ENCODE measurements around the gene EFCAB8. TPM values are rescaled to one million over a fixed set of nuclear protein-coding genes. Genes with fewer than 3 reads are reported as not detected.

The EFCAB8 gene
- total and polyA plus RNA-seq, 4 donors = 0.25 TPM; not detected in 3

GRCh38 chr20:32982617-32983458, 124.1 kb downstream of the EFCAB8 start:
- Histone ChIP-seq H3K36me3 (ENCODE audit: control insufficient read depth in 4 of 4, insufficient read depth in 3 of 4, low read depth in 1 of 4, low read length in 3 of 4) (no peaks in the 10 kb centered on the region), H3K27ac (ENCODE audit: low read depth in 1 of 2, low read length in 2 of 2) (no peak overlapping the region), H3K4me3 (ENCODE audit: low read depth in 1 of 3, low read length in 3 of 3) (no peak overlapping the region), H3K9ac (ENCODE audit: low read depth in 1 of 2, low read length in 2 of 2) (no peak overlapping the region), H3K9me3 (ENCODE audit: control insufficient read depth in 4 of 4, low read length in 3 of 4) (no peaks in the 10 kb centered on the region), H3K4me1 (ENCODE audit: control insufficient read depth in 4 of 4, insufficient read depth in 4 of 4, low read length in 3 of 4) (no peaks in the 10 kb centered on the region), H3K27me3 (ENCODE audit: control insufficient read depth in 4 of 4, insufficient read depth in 4 of 4, low read length in 3 of 4) (no peaks in the 10 kb centered on the region)
- DNase-seq (ENCODE audit: low spot score) = no peak
- 76% methylated on average over 10 of the region's 10 CpGs for WGBS
- no peak for TF ChIP-seq TAF1 (conservative IDR thresholded peaks at IDR 0.05)
- TF ChIP-seq HNF4G (IDR thresholded peaks at IDR 0.05) = no peak
- TF ChIP-seq REST (IDR thresholded peaks at IDR 0.05) = no peak
- no peak for TF ChIP-seq ATF3 (IDR thresholded peaks at IDR 0.05)
- no peak for TF ChIP-seq MAX (IDR thresholded peaks at IDR 0.05)
- TF ChIP-seq CTCF (IDR thresholded peaks at IDR 0.05; ENCODE audit: low read depth, low read length, missing input control) = no peak
- TF ChIP-seq SP1 (IDR thresholded peaks at IDR 0.05) = no peak
- TF ChIP-seq YY1 (IDR thresholded peaks at IDR 0.05) = no peak
- TF ChIP-seq RAD21 (IDR thresholded peaks at IDR 0.05) = no peak
- TF ChIP-seq GABPA (IDR thresholded peaks at IDR 0.05 in 1 of 2, conservative IDR thresholded peaks at IDR 0.05 in 1 of 2) = no peak
- no peak for TF ChIP-seq FOXA1 (IDR thresholded peaks at IDR 0.05)
- no peak for TF ChIP-seq JUND (IDR thresholded peaks at IDR 0.05)
- no peak for TF ChIP-seq ZBTB33 (IDR thresholded peaks at IDR 0.05)
- TF ChIP-seq RXRA (IDR thresholded peaks at IDR 0.05) = no peak
- no peak for TF ChIP-seq HNF4A (conservative IDR thresholded peaks at IDR 0.05)
- TF ChIP-seq EGR1 (IDR thresholded peaks at IDR 0.05; ENCODE audit: low read depth in 2 of 2) = no peak
- TF ChIP-seq FOXA2 (IDR thresholded peaks at IDR 0.05) = no peak
- no peak for TF ChIP-seq NR2F2 (IDR thresholded peaks at IDR 0.05)

Data from liver (tissue), 9 donors.